Left renal cortex interstitium (tissue), 4 donors: Measurements from ENCODE around the gene MTMR11. TPM values are rescaled to one million over a fixed set of nuclear protein-coding genes. Genes with fewer than 3 reads are reported as not detected.
"Not testable (repeated sequence)": the region's sequence is repeated elsewhere in the genome, so short reads cannot be mapped to it uniquely, and the experiment has no call there.

Experiments
- DNase-seq, 4 donors: peaks; one replicate each; pipeline ENCODE4 v3.0.0-alpha.2; 2013; ENCODE audit warnings: low read depth in 4 of 4, low spot score in 2 of 4, missing footprints in 1 of 4
- polyA plus RNA-seq, 4 donors: library from polyadenylated mRNA; unstranded; fragments of 120-200 nt; gene quantifications; one replicate each; pipeline ENCODE4 v1.2.1, GENCODE V29; 2013; ENCODE audit not compliant: insufficient read length in 4 of 4

The MTMR11 gene
- polyA plus RNA-seq, 4 donors, result 25.8 to 36.5 (median 30.0) TPM

- no peak for DNase-seq
Measured at GRCh38 chr1:149903836-149904491, 32.7 kb downstream of the MTMR11 start.

DNA sequence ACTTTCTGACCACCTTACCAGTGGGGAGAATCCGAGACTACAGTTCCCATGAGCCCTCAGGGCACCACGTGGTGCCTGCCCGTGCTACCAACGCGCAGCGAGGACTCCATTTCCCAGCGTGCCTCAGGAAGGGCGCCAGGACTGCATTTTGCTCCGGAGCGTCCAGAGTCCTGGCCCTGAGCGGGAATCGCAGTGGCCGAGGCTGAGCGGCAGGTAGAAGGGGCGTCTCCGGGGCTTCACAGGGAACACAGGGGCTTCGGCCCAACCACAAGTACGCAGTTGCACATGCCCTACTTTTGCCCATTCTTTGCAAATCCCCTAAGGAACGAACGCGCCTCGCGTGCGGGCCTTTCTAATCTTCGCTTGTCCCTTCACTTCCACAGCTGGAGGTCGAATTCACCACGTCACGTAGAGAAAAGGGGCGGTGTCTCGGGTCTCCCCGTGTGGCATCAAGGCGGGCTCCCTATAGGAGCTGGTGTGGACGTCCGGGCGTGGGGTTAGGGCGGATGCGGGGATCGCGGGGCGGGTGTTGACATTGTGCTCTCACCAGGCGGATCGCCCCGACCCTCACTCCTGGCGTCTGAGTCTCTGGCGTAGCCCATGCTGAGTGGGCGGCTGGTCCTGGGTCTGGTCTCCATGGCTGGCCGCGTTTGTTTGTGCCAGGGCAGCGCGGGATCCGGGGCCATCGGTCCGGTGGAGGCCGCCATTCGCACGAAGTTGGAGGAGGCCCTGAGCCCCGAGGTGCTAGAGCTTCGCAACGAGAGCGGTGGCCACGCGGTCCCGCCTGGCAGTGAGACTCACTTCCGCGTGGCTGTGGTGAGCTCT is 37.0 kb downstream of the MTMR11 start, which contains the start of gene BOLA1:
Gene BOLA1, plus strand, starts transcription at position 109 of the 825 bp plus-strand sequence. Its CDS starts 492 bp downstream, at position 601.
- peak; percentile 81 to 94 (median 90) for DNase-seq

GRCh38 chr1:149896575-149896974 is 40.1 kb downstream of the MTMR11 start:
- no peak for DNase-seq

GRCh38 chr1:149888999-149889289 is 47.7 kb downstream of the MTMR11 start:
- peak in 1 of 4 donors; percentile 59 for DNase-seq

DNA sequence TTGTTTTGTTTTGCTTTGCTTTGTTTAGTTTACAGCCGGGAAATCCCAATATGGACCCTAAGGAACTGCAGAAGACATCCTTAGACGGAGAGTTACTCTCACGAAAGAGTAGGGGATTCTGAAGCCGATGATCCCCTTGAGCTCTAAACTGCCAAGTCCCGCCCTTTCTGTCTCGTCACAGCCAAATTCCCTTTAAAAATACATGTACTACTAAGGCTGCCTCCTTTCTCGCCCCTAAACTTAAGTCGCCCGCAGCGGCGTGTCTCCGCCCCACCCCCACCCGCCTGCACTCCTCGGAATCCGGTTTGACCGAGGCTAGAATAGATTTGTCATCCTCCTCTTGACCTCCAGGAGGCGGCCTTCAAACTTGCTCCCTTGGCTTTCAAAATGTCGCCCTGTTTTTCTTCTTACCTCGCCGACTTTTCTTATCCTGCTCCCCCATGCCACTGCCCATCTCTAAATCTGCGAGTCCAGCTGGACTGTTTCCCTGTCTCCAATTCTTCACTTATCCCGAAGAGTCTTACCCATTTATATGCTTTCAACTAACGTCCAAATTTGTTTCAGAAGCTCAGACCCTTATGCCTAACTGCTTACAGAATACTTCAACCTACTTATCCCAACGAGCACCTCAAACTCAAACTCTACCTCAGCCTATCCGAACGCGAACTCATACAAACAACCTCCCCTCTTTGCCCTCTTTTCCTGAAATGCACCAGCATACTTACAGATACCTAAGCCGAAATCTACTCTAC is 48.3 kb downstream of the MTMR11 start:
- DNase-seq, result peak; percentile 83 to 92 (median 87)

DNA sequence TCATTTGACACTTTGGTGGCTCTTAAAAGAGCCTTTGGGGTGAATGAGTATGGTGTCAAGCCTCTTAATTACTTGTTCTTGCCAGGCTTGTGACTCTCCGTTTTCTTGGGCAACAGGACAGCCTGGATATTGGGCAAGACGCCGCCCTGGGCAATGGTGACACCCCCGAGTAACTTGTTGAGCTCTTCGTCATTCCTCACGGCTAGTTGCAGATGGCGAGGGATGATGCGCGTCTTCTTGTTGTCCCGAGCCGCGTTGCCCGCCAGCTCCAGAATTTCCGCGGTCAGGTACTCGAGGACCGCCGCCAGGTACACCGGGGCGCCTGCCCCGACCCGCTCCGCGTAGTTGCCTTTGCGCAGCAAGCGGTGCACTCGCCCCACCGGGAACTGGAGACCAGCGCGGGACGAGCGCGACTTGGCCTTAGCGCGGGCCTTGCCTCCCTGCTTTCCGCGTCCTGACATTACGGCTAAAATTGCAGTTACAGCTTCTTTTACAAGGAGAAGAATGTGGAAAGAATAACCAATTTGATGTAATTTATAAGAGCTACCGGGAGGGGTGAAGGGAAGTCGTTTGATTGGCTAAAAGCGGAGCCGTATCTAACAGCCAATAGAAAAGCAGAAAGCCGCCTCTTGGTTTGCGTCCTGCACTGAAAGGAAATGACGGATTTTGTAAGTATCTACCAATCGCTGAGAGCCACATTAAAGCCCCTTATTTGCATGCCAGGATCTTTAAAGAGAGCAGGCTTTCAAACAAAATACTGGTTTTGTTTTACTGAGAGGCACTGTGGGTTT is 49.0 kb downstream of the MTMR11 start:
- peak; percentile 92 to 98 (median 96) for DNase-seq

DNA sequence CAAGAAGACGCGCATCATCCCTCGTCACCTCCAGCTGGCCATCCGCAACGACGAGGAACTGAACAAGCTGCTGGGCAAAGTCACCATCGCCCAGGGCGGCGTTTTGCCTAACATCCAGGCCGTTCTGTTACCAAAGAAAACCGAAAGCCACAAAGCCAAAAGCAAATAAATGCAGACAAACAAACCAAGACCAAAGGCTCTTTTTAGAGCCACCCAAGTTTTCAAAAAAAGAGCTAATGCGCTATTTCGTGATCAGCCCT is 49.6 kb downstream of the MTMR11 start:
- DNase-seq, result not testable (repeated sequence)

GRCh38 chr1:149886396-149887195 is 50.1 kb downstream of the MTMR11 start:
- DNase-seq, result peak; percentile 97 to 99 (median 98)

DNA sequence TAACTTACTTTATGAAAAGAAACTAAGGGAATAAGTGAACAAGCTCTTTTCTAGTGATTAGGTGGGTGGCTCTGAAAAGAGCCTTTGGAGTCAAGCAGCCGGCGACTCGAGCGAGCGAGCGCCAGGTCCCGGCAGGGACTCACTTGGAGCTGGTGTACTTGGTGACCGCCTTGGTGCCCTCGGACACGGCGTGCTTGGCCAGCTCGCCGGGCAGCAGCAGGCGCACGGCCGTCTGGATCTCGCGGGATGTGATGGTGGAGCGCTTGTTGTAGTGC is 50.6 kb downstream of the MTMR11 start:
- not testable (repeated sequence) for DNase-seq

DNA sequence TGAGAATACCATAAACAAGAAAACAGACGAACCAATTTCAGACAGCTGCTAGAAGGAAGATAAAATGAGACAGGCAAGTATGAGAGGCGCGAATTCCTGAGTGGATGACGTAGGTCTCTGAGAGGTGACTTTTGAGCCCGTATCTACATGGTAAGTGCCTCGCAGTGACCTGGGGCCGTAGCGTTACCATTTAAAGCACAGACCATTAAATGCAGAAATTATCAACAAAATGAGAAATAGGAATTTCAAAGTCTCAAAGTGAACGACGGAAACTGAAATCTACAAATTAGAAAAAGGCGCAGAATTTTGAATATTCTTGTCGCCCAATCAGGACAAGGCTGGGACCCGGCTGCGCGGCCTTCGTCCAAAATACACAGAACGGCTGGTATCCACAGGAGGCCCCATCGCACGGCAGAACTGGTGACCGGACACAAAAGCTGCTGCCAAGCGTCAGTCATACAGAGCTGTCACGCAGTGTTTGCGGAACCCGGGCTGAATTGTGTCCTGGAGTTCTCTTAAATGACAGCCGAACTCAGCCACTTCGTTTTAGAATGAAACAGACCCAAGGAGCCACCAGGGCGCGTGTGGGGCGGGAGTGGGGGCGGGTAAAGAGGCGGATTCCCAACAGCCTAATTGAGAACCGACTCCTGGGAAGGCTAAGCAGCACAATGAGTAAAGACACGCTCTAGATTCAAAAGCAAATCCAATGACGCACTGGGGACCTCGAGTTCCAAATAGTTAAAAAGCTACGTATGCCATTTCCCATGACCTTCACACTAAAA is 51.1 kb downstream of the MTMR11 start:
- peak in 3 of 4 donors; percentile 79 to 85 (median 80) for DNase-seq

GRCh38 chr1:149884433-149885338 is 52.0 kb downstream of the MTMR11 start:
- peak in 1 of 4 donors; percentile 50 for DNase-seq

DNA sequence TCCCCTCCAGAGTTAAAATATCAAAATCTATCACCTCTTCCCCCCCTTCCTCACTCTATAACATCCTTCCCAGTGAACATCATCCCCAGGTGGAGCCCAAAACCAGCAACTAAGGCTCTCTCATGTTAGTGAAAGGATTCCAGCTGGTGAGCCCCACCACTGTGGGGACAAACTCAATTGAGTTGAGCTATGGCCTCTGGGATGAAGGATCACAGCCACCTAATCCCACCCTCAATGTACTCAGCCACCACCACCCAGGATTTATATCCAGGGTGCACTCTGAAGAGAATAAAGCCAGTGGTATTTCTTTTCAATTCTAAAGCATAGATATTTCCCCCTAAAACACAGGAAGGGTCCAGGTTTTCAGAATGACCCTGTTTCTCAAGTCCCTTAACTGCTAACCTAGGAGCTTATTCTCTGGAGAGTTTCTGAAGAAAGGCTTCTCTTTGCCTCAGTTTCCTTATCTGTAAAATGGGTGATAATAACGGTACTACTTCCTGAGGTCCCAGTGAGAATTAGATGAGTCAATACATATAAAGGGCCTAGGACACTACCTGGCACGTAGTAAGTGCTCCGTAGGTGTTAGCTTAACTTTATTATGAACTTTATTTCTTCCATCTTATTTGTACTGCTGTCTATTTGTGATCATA is 53.0 kb downstream of the MTMR11 start:
- no peak for DNase-seq

- DNase-seq, result no peak
Measured at GRCh38 chr1:149881876-149882275, 54.8 kb downstream of the MTMR11 start.

DNA sequence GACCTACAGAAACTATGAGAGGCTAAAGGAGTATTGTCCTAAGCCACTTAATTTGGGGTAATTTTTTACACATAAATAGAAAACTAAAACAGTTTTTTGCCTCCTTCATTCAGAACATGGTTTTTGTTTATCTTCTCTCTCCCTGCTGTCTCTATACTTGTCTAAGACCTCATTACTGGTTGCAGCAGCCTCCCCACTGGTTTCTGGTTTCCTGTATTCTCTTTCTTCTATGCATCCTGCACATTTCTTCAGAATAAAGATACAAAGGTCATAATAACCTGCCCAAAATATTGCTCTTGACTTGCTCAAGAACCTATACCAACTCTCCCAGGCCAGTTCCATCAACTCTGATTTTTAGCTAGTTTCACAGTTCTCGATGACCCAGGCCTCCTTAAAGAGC is 57.1 kb downstream of the MTMR11 start:
- DNase-seq, result no peak
